Globus pallidus (tissue), 1 donor: ENCODE data around the gene NPB.
A peak's percentile ranks its signal among the peaks of the same experiment; 100 is the strongest.

Experiments used
- DNase-seq: peaks from one replicate; pipeline ENCODE4 v3.0.0-alpha.2; 2015; ENCODE audit warnings: low spot score

NPB gene

GRCh38 chr17:81902023-81902652, at the start of gene NPB:
Gene NPB (plus strand): TSS chr17:81902238. CDS start chr17:81902278, 40 bp downstream.
- no peak for DNase-seq

GRCh38 chr17:81854974-81855774, 46.9 kb upstream of the NPB start:
- DNase-seq, result no peak

- no peak for DNase-seq
Measured at GRCh38 chr17:81858170-81858966, 43.7 kb upstream of the NPB start.

- DNase-seq, result no peak
Measured at GRCh38 chr17:81858967-81859905, 42.8 kb upstream of the NPB start.

- DNase-seq, result no peak
Measured at GRCh38 chr17:81859906-81860755, 41.9 kb upstream of the NPB start, which contains the start of gene P4HB. Gene P4HB (minus strand): TSS chr17:81860535. CDS start chr17:81860471, 64 bp downstream.

GRCh38 chr17:81860756-81861568, 41.1 kb upstream of the NPB start:
- peak; percentile 100 for DNase-seq

GRCh38 chr17:81863123-81863675, 38.8 kb upstream of the NPB start:
- DNase-seq, result no peak

GRCh38 chr17:81863833-81864768, 37.9 kb upstream of the NPB start:
- no peak for DNase-seq

- DNase-seq, result no peak
Measured at GRCh38 chr17:81865358-81865732, 36.7 kb upstream of the NPB start.

- DNase-seq, result no peak
Measured at GRCh38 chr17:81865733-81866439, 36.2 kb upstream of the NPB start.

GRCh38 chr17:81866440-81867169, 35.4 kb upstream of the NPB start:
- no peak for DNase-seq

GRCh38 chr17:81867170-81867990, 34.7 kb upstream of the NPB start:
- no peak for DNase-seq

- DNase-seq, result no peak
Measured at GRCh38 chr17:81867991-81868673, 33.9 kb upstream of the NPB start.

GRCh38 chr17:81868674-81869220, 33.3 kb upstream of the NPB start:
- no peak for DNase-seq
